WTC11 (cell line): ENCODE results near the gene NOL12. TPM values are rescaled to one million over a fixed set of nuclear protein-coding genes. Genes with fewer than 3 reads are reported as not detected.

Experiments
- ATF1 ChIP-seq: sonication (generic); formaldehyde crosslinking; IDR thresholded peaks from 2 replicates; pipeline ENCODE4 v1.8.1; 2023; ENCODE audit warnings: mild to moderate bottlenecking, moderate library complexity, missing genetic modification reagents
- CREB1 ChIP-seq: sonication (generic); formaldehyde crosslinking; IDR thresholded peaks from 2 replicates; pipeline ENCODE4 v1.8.0; 2023; ENCODE audit warnings: mild to moderate bottlenecking, missing genetic modification reagents
- EMX1 ChIP-seq: fragments of 250-450 bp; sonication (Bioruptor Pico); IDR thresholded peaks from 2 replicates; pipeline ENCODE4 v1.8.0; 2021; ENCODE audit warnings: mild to moderate bottlenecking
- ETV6 ChIP-seq: sonication (generic); formaldehyde crosslinking; IDR thresholded peaks from 2 replicates; pipeline ENCODE4 v1.8.1; 2022; ENCODE audit warnings: mild to moderate bottlenecking, missing genetic modification reagents
- IRF2 ChIP-seq: sonication (generic); formaldehyde crosslinking; IDR thresholded peaks from 2 replicates; pipeline ENCODE4 v1.8.0; 2022; ENCODE audit warnings: low read depth, missing genetic modification reagents, borderline replicate concordance
- KAT7 ChIP-seq: sonication (generic); formaldehyde crosslinking; IDR thresholded peaks from 2 replicates; pipeline ENCODE4 v1.8.1; 2023; ENCODE audit warnings: missing genetic modification reagents, mild to moderate bottlenecking, borderline replicate concordance
- NR2C2 ChIP-seq: sonication (generic); formaldehyde crosslinking; IDR thresholded peaks from 2 replicates; pipeline ENCODE4 v1.8.0; 2022; ENCODE audit warnings: mild to moderate bottlenecking, missing genetic modification reagents
- NR3C1 ChIP-seq: sonication (generic); formaldehyde crosslinking; conservative IDR thresholded peaks from 2 replicates; pipeline ENCODE4 v1.8.1; 2023; ENCODE audit warnings: low read depth, mild to moderate bottlenecking, missing genetic modification reagents
- PRRX2 ChIP-seq: fragments of 250-450 bp; sonication (Bioruptor Pico); IDR thresholded peaks from 2 replicates; pipeline ENCODE4 v1.8.0; 2021; ENCODE audit warnings: mild to moderate bottlenecking
- RELA ChIP-seq: sonication (generic); formaldehyde crosslinking; IDR thresholded peaks from 2 replicates; pipeline ENCODE4 v1.8.1; 2022; ENCODE audit warnings: missing genetic modification reagents, mild to moderate bottlenecking, borderline replicate concordance
- SP1 ChIP-seq: sonication (generic); formaldehyde crosslinking; conservative IDR thresholded peaks from 2 replicates; pipeline ENCODE4 v1.8.1; 2022; ENCODE audit warnings: missing genetic modification reagents
- TEAD1 ChIP-seq: sonication (generic); formaldehyde crosslinking; IDR thresholded peaks from 2 replicates; pipeline ENCODE4 v1.8.0; 2022; ENCODE audit warnings: mild to moderate bottlenecking, missing genetic modification reagents
- ZNF138 ChIP-seq: sonication (generic); formaldehyde crosslinking; conservative IDR thresholded peaks from 2 replicates; pipeline ENCODE4 v1.8.1; 2022; ENCODE audit warnings: mild to moderate bottlenecking, moderate library complexity, missing genetic modification reagents
- ZNF416 ChIP-seq: fragments of 250-450 bp; sonication (Bioruptor Pico); IDR thresholded peaks from 2 replicates; pipeline ENCODE4 v1.9.0; 2021; ENCODE audit warnings: mild to moderate bottlenecking, inconsistent platforms
- total RNA-seq: library from RNA; stranded (reverse); gene quantifications from 3 replicates; pipeline ENCODE4 v1.2.3, GENCODE V29; 2021
- TF ChIP-seq, protein P1 (sequence below): sonication (generic); formaldehyde crosslinking; conservative IDR thresholded peaks from 2 replicates; pipeline ENCODE4 v1.8.1; 2022; ENCODE audit warnings: mild to moderate bottlenecking, missing genetic modification reagents
- TF ChIP-seq, protein P2 (sequence below): fragments of 250-450 bp; sonication (Bioruptor Pico); IDR thresholded peaks from 2 replicates; pipeline ENCODE4 v1.9.0; 2021; ENCODE audit warnings: mild to moderate bottlenecking, borderline replicate concordance
- TF ChIP-seq, protein P3 (sequence below): fragments of 250-450 bp; sonication (Bioruptor Pico); IDR thresholded peaks from 2 replicates; pipeline ENCODE4 v1.9.0; 2021; ENCODE audit warnings: moderate library complexity, mild to moderate bottlenecking, inconsistent platforms, borderline replicate concordance
- TF ChIP-seq, protein P4 (sequence below): sonication (generic); formaldehyde crosslinking; IDR thresholded peaks from 2 replicates; pipeline ENCODE4 v1.8.0; 2022; ENCODE audit warnings: mild to moderate bottlenecking, missing genetic modification reagents
- TF ChIP-seq, protein P5 (sequence below): sonication (generic); formaldehyde crosslinking; IDR thresholded peaks from 2 replicates; pipeline ENCODE4 v1.8.0; 2022; ENCODE audit warnings: missing genetic modification reagents
- TF ChIP-seq, protein P6 (sequence below): fragments of 250-450 bp; sonication (Bioruptor Pico); IDR thresholded peaks from 2 replicates; pipeline ENCODE4 v1.9.0; 2021; ENCODE audit warnings: mild to moderate bottlenecking
- TF ChIP-seq, protein P7 (sequence below): fragments of 250-450 bp; sonication (Bioruptor Pico); IDR thresholded peaks from 2 replicates; pipeline ENCODE4 v2.1.2; 2022; ENCODE audit warnings: mild to moderate bottlenecking, moderate library complexity
- TF ChIP-seq, protein P8 (sequence below): fragments of 250-450 bp; sonication (Bioruptor Pico); IDR thresholded peaks from 2 replicates; pipeline ENCODE4 v1.8.0; 2021; ENCODE audit warnings: mild to moderate bottlenecking

The NOL12 gene
- total RNA-seq, 1 experiment from 2014 or later: 24.9 TPM

DNA sequence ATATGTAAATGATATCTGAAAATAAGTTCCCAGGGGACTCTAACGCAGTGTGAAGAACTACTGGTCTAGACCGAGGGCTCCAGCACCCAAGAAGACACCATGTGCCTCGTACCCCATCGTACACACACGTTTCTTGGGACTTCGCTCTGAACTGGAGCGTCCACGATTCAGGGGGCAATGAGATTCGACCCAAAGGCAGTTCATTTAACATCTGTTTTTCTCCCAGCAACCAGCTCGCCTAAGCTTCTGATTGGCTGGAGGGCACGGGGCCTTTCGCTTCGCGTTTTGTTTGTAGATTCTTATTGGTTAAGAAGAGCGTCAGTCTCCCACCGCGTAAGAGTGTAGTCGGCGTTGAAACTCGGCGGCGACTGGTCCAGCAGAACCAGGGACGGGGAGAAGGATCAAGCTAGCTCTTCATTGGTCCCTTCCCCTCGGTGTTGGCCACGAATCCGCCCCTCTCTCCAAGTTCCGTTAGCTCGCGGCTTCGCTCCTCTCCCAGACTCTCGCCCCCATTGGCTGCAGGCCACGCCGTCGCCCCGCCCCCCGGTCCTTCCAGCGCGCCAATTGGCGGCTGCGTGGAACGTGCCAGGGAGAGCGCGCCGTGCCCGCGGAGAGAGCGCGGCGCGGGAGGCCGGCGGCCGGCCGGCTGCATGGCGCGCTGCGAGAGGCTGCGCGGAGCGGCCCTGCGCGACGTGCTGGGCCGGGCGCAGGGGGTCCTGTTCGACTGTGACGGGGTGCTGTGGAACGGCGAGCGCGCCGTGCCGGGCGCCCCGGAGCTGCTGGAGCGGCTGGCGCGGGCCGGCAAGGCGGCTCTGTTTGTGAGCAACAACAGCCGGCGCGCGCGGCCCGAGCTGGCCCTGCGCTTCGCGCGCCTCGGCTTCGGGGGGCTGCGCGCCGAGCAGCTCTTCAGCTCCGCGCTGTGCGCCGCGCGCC is 27.7 kb upstream of the NOL12 start, which contains the start of gene PDXP (continued):
- TF ChIP-seq, protein P1, sequence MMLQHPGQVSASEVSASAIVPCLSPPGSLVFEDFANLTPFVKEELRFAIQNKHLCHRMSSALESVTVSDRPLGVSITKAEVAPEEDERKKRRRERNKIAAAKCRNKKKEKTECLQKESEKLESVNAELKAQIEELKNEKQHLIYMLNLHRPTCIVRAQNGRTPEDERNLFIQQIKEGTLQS: no peak
- no peak for TF ChIP-seq EMX1
- TF ChIP-seq ETV6: peak; percentile 80
- TF ChIP-seq, protein P2, sequence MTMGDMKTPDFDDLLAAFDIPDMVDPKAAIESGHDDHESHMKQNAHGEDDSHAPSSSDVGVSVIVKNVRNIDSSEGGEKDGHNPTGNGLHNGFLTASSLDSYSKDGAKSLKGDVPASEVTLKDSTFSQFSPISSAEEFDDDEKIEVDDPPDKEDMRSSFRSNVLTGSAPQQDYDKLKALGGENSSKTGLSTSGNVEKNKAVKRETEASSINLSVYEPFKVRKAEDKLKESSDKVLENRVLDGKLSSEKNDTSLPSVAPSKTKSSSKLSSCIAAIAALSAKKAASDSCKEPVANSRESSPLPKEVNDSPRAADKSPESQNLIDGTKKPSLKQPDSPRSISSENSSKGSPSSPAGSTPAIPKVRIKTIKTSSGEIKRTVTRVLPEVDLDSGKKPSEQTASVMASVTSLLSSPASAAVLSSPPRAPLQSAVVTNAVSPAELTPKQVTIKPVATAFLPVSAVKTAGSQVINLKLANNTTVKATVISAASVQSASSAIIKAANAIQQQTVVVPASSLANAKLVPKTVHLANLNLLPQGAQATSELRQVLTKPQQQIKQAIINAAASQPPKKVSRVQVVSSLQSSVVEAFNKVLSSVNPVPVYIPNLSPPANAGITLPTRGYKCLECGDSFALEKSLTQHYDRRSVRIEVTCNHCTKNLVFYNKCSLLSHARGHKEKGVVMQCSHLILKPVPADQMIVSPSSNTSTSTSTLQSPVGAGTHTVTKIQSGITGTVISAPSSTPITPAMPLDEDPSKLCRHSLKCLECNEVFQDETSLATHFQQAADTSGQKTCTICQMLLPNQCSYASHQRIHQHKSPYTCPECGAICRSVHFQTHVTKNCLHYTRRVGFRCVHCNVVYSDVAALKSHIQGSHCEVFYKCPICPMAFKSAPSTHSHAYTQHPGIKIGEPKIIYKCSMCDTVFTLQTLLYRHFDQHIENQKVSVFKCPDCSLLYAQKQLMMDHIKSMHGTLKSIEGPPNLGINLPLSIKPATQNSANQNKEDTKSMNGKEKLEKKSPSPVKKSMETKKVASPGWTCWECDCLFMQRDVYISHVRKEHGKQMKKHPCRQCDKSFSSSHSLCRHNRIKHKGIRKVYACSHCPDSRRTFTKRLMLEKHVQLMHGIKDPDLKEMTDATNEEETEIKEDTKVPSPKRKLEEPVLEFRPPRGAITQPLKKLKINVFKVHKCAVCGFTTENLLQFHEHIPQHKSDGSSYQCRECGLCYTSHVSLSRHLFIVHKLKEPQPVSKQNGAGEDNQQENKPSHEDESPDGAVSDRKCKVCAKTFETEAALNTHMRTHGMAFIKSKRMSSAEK (CRISPR knock-in tag): no peak
- TF ChIP-seq IRF2 (CRISPR knock-in tag): no peak
- TF ChIP-seq, protein P3, sequence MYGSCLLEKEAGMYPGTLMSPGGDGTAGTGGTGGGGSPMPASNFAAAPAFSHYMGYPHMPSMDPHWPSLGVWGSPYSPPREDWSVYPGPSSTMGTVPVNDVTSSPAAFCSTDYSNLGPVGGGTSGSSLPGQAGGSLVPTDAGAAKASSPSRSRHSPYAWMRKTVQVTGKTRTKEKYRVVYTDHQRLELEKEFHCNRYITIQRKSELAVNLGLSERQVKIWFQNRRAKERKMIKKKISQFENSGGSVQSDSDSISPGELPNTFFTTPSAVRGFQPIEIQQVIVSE: no peak
- TF ChIP-seq, protein P4, sequence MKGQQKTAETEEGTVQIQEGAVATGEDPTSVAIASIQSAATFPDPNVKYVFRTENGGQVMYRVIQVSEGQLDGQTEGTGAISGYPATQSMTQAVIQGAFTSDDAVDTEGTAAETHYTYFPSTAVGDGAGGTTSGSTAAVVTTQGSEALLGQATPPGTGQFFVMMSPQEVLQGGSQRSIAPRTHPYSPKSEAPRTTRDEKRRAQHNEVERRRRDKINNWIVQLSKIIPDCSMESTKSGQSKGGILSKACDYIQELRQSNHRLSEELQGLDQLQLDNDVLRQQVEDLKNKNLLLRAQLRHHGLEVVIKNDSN: peak; percentile 58
- TF ChIP-seq, protein P5, sequence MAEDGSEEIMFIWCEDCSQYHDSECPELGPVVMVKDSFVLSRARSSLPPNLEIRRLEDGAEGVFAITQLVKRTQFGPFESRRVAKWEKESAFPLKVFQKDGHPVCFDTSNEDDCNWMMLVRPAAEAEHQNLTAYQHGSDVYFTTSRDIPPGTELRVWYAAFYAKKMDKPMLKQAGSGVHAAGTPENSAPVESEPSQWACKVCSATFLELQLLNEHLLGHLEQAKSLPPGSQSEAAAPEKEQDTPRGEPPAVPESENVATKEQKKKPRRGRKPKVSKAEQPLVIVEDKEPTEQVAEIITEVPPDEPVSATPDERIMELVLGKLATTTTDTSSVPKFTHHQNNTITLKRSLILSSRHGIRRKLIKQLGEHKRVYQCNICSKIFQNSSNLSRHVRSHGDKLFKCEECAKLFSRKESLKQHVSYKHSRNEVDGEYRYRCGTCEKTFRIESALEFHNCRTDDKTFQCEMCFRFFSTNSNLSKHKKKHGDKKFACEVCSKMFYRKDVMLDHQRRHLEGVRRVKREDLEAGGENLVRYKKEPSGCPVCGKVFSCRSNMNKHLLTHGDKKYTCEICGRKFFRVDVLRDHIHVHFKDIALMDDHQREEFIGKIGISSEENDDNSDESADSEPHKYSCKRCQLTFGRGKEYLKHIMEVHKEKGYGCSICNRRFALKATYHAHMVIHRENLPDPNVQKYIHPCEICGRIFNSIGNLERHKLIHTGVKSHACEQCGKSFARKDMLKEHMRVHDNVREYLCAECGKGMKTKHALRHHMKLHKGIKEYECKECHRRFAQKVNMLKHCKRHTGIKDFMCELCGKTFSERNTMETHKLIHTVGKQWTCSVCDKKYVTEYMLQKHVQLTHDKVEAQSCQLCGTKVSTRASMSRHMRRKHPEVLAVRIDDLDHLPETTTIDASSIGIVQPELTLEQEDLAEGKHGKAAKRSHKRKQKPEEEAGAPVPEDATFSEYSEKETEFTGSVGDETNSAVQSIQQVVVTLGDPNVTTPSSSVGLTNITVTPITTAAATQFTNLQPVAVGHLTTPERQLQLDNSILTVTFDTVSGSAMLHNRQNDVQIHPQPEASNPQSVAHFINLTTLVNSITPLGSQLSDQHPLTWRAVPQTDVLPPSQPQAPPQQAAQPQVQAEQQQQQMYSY: 0 out of 2 replicates have a peak, but pooled peaks have one; percentile 18
- peak; percentile 79 for TF ChIP-seq SP1 (CRISPR knock-in tag)
- TF ChIP-seq, protein P6, sequence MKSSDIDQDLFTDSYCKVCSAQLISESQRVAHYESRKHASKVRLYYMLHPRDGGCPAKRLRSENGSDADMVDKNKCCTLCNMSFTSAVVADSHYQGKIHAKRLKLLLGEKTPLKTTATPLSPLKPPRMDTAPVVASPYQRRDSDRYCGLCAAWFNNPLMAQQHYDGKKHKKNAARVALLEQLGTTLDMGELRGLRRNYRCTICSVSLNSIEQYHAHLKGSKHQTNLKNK: no peak
- TF ChIP-seq KAT7 (CRISPR knock-in tag): peak; percentile 79; the same call in 1 of the 2 replicates
- TF ChIP-seq TEAD1 (CRISPR knock-in tag): peak; percentile 92
- TF ChIP-seq ZNF416 (CRISPR knock-in tag): no peak
- no peak for TF ChIP-seq RELA
- no peak for TF ChIP-seq ZNF138 (CRISPR knock-in tag)
- no peak for TF ChIP-seq NR3C1 (CRISPR knock-in tag)
- TF ChIP-seq, protein P7, sequence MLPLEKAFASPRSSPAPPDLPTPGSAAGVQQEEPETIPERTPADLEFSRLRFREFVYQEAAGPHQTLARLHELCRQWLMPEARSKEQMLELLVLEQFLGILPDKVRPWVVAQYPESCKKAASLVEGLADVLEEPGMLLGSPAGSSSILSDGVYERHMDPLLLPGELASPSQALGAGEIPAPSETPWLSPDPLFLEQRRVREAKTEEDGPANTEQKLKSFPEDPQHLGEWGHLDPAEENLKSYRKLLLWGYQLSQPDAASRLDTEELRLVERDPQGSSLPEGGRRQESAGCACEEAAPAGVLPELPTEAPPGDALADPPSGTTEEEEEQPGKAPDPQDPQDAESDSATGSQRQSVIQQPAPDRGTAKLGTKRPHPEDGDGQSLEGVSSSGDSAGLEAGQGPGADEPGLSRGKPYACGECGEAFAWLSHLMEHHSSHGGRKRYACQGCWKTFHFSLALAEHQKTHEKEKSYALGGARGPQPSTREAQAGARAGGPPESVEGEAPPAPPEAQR (CRISPR knock-in tag): no peak
- TF ChIP-seq, protein P8, sequence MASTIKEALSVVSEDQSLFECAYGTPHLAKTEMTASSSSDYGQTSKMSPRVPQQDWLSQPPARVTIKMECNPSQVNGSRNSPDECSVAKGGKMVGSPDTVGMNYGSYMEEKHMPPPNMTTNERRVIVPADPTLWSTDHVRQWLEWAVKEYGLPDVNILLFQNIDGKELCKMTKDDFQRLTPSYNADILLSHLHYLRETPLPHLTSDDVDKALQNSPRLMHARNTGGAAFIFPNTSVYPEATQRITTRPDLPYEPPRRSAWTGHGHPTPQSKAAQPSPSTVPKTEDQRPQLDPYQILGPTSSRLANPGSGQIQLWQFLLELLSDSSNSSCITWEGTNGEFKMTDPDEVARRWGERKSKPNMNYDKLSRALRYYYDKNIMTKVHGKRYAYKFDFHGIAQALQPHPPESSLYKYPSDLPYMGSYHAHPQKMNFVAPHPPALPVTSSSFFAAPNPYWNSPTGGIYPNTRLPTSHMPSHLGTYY (CRISPR knock-in tag): 0 out of 2 replicates have a peak, but pooled peaks have one; percentile 19
- no peak for TF ChIP-seq ATF1 (CRISPR knock-in tag)
- no peak for TF ChIP-seq CREB1 (CRISPR knock-in tag)
- TF ChIP-seq PRRX2 (CRISPR knock-in tag): no peak
- no peak for TF ChIP-seq NR2C2
